Measurements from ENCODE around the gene FRY. TPM values are rescaled to one million over a fixed set of nuclear protein-coding genes. Genes with fewer than 3 reads are reported as not detected.
A peak's percentile ranks its signal among the peaks of the same experiment; 100 is the strongest.

Gene FRY
- total and polyA plus RNA-seq, 10 donors: 0.80 to 30.0 (median 23.5) TPM

DNA sequence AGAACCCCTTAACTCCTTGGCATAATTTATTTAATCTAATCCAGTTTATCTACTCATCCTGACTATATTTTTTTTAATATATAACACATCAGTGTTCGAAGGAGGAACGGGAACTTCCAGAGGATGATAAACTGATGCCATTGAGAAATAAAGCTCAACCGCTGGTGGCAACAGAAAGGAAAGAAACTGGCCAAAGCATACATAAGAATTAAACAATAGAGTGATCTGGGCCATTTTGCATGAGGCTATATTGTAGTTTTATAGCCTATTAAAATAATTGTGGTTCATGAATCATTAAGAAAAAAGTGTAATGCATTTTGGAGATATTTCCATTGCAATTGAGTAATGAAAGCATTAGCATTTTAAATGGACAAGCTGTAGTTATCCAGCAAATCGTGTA, 94.2 kb downstream of the FRY start:
- DNase-seq: no peak
- H3K27ac ChIP-seq: peak overlapping the region in 3 of 8 donors; percentile 16 to 22 (median 16)
- H3K27me3 ChIP-seq (replicated peaks in 1 of 7): no peaks in the 10 kb centered on the region
- H3K4me3 ChIP-seq: no peak overlapping the region
- H3K9me3 ChIP-seq: peaks cover 0 to 11% (median 3%) of the 10 kb centered on the region in 8 donors
- intact Hi-C loops (cut with DNase I; ENCODE audit: low total_unique reads): no loop called here
- 59 to 83% (median 63%) methylated on average over 4 of the region's 4 CpGs for WGBS, 5 donors
- TF ChIP-seq, protein P1, sequence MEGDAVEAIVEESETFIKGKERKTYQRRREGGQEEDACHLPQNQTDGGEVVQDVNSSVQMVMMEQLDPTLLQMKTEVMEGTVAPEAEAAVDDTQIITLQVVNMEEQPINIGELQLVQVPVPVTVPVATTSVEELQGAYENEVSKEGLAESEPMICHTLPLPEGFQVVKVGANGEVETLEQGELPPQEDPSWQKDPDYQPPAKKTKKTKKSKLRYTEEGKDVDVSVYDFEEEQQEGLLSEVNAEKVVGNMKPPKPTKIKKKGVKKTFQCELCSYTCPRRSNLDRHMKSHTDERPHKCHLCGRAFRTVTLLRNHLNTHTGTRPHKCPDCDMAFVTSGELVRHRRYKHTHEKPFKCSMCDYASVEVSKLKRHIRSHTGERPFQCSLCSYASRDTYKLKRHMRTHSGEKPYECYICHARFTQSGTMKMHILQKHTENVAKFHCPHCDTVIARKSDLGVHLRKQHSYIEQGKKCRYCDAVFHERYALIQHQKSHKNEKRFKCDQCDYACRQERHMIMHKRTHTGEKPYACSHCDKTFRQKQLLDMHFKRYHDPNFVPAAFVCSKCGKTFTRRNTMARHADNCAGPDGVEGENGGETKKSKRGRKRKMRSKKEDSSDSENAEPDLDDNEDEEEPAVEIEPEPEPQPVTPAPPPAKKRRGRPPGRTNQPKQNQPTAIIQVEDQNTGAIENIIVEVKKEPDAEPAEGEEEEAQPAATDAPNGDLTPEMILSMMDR (IDR thresholded peaks at IDR 0.05 in 8 of 11, conservative IDR thresholded peaks at IDR 0.05 in 3 of 11): no peak
- no peak for TF ChIP-seq POLR2A (IDR thresholded peaks at IDR 0.05)
- TF ChIP-seq POLR2AphosphoS5 (IDR thresholded peaks at IDR 0.05): no peak
- H3K4me1 ChIP-seq: peaks cover 0 to 12% (median 0%) of the 10 kb centered on the region in 6 donors
- peaks cover 0 to under 1% (median 0%) of the 10 kb centered on the region in 6 donors for H3K36me3 ChIP-seq

DNA sequence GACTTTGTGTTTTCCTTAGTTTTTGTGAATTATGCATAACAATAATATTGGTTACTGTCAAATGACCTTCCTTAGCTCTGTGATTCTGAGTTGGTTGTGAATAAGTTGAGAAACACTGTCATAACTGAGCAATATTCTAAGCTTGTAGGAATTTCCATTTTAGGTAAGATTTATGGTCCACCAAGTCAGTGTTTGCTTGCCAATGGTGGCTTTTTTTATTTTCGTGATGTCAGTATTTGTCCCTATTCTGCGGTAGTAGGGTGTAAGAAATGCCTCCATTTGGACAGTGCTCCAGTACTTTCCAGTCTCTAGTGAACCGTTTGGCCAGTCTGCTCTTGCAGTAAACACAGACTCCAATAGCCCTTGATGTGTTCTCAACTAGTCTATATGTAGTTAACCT, 94.7 kb downstream of the FRY start:
- Histone ChIP-seq H3K4me1 (peaks cover 0 to 12% (median 0%) of the 10 kb centered on the region in 6 donors), H3K9me3 (peaks cover 0 to 11% (median 3%) of the 10 kb centered on the region in 8 donors), H3K27me3 (replicated peaks in 1 of 7) (no peaks in the 10 kb centered on the region), H3K4me3 (no peak overlapping the region), H3K36me3 (peaks cover 0 to 6% (median 0%) of the 10 kb centered on the region in 6 donors), H3K27ac (peak overlapping the region in 2 of 8 donors; percentile 16 to 22)
- intact Hi-C loops (cut with DNase I; ENCODE audit: low total_unique reads): no loop called here
- TF ChIP-seq POLR2A (IDR thresholded peaks at IDR 0.05) (no peak), POLR2AphosphoS5 (IDR thresholded peaks at IDR 0.05) (no peak)
- TF ChIP-seq, protein P1 (IDR thresholded peaks at IDR 0.05 in 8 of 11, conservative IDR thresholded peaks at IDR 0.05 in 3 of 11): no peak
- no peak for DNase-seq
- WGBS, 5 donors: 86 to 90% (median 89%) methylated on average over 3 of the region's 3 CpGs

DNA sequence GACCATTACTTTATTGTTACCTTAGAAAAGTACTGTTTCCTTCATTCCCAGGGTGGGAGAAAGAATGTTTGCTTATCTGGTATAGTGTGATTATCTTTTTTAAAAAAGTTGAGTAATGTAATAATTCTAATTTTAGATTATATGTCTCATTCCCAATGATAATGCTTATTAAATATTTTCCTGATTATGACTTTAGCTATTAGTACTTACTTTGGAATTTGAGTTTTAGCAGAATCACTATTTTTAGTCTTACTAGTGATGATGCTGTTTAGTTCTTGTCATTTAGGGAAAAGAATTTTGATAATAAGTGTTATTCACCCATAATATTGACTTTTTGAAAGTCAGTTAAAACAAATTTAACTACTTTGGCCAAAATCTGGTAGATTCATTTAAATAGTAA, 95.2 kb downstream of the FRY start:
- Histone ChIP-seq H3K4me1 (peaks cover 0 to 12% (median 0%) of the 10 kb centered on the region in 6 donors), H3K27ac (no peak overlapping the region), H3K9me3 (peaks cover 0 to 11% (median 3%) of the 10 kb centered on the region in 8 donors), H3K27me3 (replicated peaks in 1 of 7) (no peaks in the 10 kb centered on the region), H3K36me3 (peaks cover 0 to 8% (median 0%) of the 10 kb centered on the region in 6 donors), H3K4me3 (no peak overlapping the region)
- TF ChIP-seq, protein P1 (IDR thresholded peaks at IDR 0.05 in 8 of 11, conservative IDR thresholded peaks at IDR 0.05 in 3 of 11): no peak
- no peak for TF ChIP-seq POLR2A (IDR thresholded peaks at IDR 0.05)
- TF ChIP-seq POLR2AphosphoS5 (IDR thresholded peaks at IDR 0.05): no peak
- DNase-seq: no peak
- intact Hi-C loops (cut with DNase I; ENCODE audit: low total_unique reads): no loop called here

GRCh38 chr13:32127691-32128090, 96.1 kb downstream of the FRY start:
- no peak for TF ChIP-seq POLR2A (IDR thresholded peaks at IDR 0.05)
- no peak for TF ChIP-seq POLR2AphosphoS5 (IDR thresholded peaks at IDR 0.05)
- TF ChIP-seq, protein P1 (IDR thresholded peaks at IDR 0.05 in 8 of 11, conservative IDR thresholded peaks at IDR 0.05 in 3 of 11): no peak
- 88 to 93% (median 88%) methylated on average over 7 of the region's 7 CpGs for WGBS, 5 donors
- Histone ChIP-seq H3K4me1 (peaks cover 0 to 12% (median 0%) of the 10 kb centered on the region in 6 donors), H3K36me3 (peaks cover 0 to 18% (median 0%) of the 10 kb centered on the region in 6 donors), H3K9me3 (peaks cover 0 to 4% (median 0%) of the 10 kb centered on the region in 8 donors), H3K27me3 (replicated peaks in 1 of 7) (no peaks in the 10 kb centered on the region), H3K27ac (no peak overlapping the region), H3K4me3 (no peak overlapping the region)
- no peak for DNase-seq
- intact Hi-C loops (cut with DNase I; ENCODE audit: low total_unique reads): no loop called here
